Type B pancreatic cell (in vitro differentiated cells): ENCODE results near the gene SNRPD3. TPM values are rescaled to one million over a fixed set of nuclear protein-coding genes. Genes with fewer than 3 reads are reported as not detected.
"Not testable (repeated sequence)": the region's sequence is repeated elsewhere in the genome, so short reads cannot be mapped to it uniquely, and the experiment has no call there.

Experiments
- DNase-seq: peaks from one replicate; pipeline ENCODE4 v3.0.0; 2021; ENCODE audit warnings: mixed read lengths; ENCODE audit not compliant: unreplicated experiment; ENCODE audit errors: extremely low spot score
- H3K27ac Mint-ChIP-seq: 2 replicates; pipeline ENCODE4 v1.8.0; 2021; ENCODE audit warnings: mild to moderate bottlenecking, mixed read lengths
- H3K27me3 Mint-ChIP-seq: 2 replicates; pipeline ENCODE4 v1.8.0; 2021; ENCODE audit warnings: mixed read lengths
- H3K36me3 Mint-ChIP-seq: 2 replicates; pipeline ENCODE4 v1.8.0; 2021; ENCODE audit warnings: mixed read lengths
- H3K4me1 Mint-ChIP-seq: one replicate; pipeline ENCODE4 v1.8.0; 2021; ENCODE audit warnings: mixed read lengths; ENCODE audit not compliant: unreplicated experiment
- H3K4me3 Mint-ChIP-seq: 2 replicates; pipeline ENCODE4 v1.8.0; 2021; ENCODE audit warnings: mild to moderate bottlenecking, mixed read lengths
- H3K9me3 Mint-ChIP-seq: 2 replicates; pipeline ENCODE4 v1.8.0; 2021; ENCODE audit warnings: mixed read lengths
- CTCF ChIP-seq: fragments of 200-600 bp; sonication (generic); conservative IDR thresholded peaks from 2 replicates; pipeline ENCODE4 v1.5.0; 2021; ENCODE audit warnings: antibody characterized with exemption, mild to moderate bottlenecking
- total RNA-seq: library from RNA; stranded (reverse); gene quantifications from 2 replicates; pipeline ENCODE4 v1.2.1, GENCODE V29; 2021; ENCODE audit warnings: low replicate concordance

SNRPD3 gene
- total RNA-seq, 1 donor from 2014 or later: 114 TPM

GRCh38 chr22:24594569-24595120 lies 38.8 kb downstream of the SNRPD3 start:
- DNase-seq: no peak
- Mint-ChIP-seq H3K4me1 (no peaks in the 10 kb centered on the region), H3K36me3 (no peaks in the 10 kb centered on the region), H3K4me3 (peak overlapping the region; percentile 20), H3K27me3 (no peaks in the 10 kb centered on the region), H3K27ac (no peak overlapping the region), H3K9me3 (no peaks in the 10 kb centered on the region)
- TF ChIP-seq CTCF: no peak

GRCh38 chr22:24595228-24595627 lies 39.4 kb downstream of the SNRPD3 start:
- TF ChIP-seq CTCF: no peak
- no peak overlapping the region for H3K4me3 Mint-ChIP-seq
- no peaks in the 10 kb centered on the region for H3K4me1 Mint-ChIP-seq
- H3K27ac Mint-ChIP-seq: no peak overlapping the region
- H3K9me3 Mint-ChIP-seq: no peaks in the 10 kb centered on the region
- no peaks in the 10 kb centered on the region for H3K27me3 Mint-ChIP-seq
- no peak for DNase-seq
- no peaks in the 10 kb centered on the region for H3K36me3 Mint-ChIP-seq

- Mint-ChIP-seq H3K4me1 (no peaks in the 10 kb centered on the region), H3K27me3 (no peaks in the 10 kb centered on the region), H3K36me3 (no peaks in the 10 kb centered on the region), H3K4me3 (no peak overlapping the region), H3K9me3 (no peaks in the 10 kb centered on the region), H3K27ac (no peak overlapping the region)
- TF ChIP-seq CTCF: no peak
- no peak for DNase-seq
Observed at GRCh38 chr22:24595863-24596262, 40.1 kb downstream of the SNRPD3 start.

- not testable (repeated sequence) for H3K27me3 Mint-ChIP-seq, H3K27ac Mint-ChIP-seq, H3K36me3 Mint-ChIP-seq, DNase-seq, H3K9me3 Mint-ChIP-seq, H3K4me1 Mint-ChIP-seq, H3K4me3 Mint-ChIP-seq
Observed at GRCh38 chr22:24597076-24597475, 41.3 kb downstream of the SNRPD3 start.

- Mint-ChIP-seq H3K36me3 (no peaks in the 10 kb centered on the region), H3K27ac (no peak overlapping the region), H3K27me3 (no peaks in the 10 kb centered on the region), H3K9me3 (no peaks in the 10 kb centered on the region), H3K4me3 (no peak overlapping the region), H3K4me1 (peaks cover 13% of the 10 kb centered on the region)
- DNase-seq: no peak
- no peak for TF ChIP-seq CTCF
Observed at GRCh38 chr22:24599514-24599913, 43.7 kb downstream of the SNRPD3 start.

- not testable (repeated sequence) for H3K4me3 Mint-ChIP-seq, DNase-seq, H3K27me3 Mint-ChIP-seq, H3K36me3 Mint-ChIP-seq, H3K9me3 Mint-ChIP-seq, H3K27ac Mint-ChIP-seq
- peaks cover 13% of the 10 kb centered on the region for H3K4me1 Mint-ChIP-seq
Observed at GRCh38 chr22:24599958-24600715, 44.3 kb downstream of the SNRPD3 start.
